ENCODE results near the gene CYP3A4.

CYP3A4 gene

GRCh38 chr7:99827040-99827778, 43.2 kb upstream of the CYP3A4 start:
- DNase-seq, result no peak
- H4K8ac ChIP-seq (ENCODE audit: low read depth, low read length), result no peak overlapping the region
- H3K4ac ChIP-seq (ENCODE audit: low read depth, low read length), result peak overlapping the region; percentile 7
- no peak overlapping the region for H3K4me2 ChIP-seq (ENCODE audit: low read length)
- H2AK5ac ChIP-seq (ENCODE audit: low read length), result no peak overlapping the region
- no peak overlapping the region for H2BK15ac ChIP-seq (replicated peaks; ENCODE audit: low read depth)
- no CpG with 5 or more reads among the region's 2 CpGs for WGBS (ENCODE audit: extremely low coverage, insufficient coverage, low lambda C conversion rate)
- H2BK120ac ChIP-seq (ENCODE audit: low read depth, low read length), result no peak overlapping the region
- peak overlapping the region; percentile 51 for H3K18ac ChIP-seq (ENCODE audit: low read length)
- H3K36me3 ChIP-seq (ENCODE audit: control insufficient read depth, insufficient read depth, low read length), result no peaks in the 10 kb centered on the region
- H2BK5ac ChIP-seq (ENCODE audit: low read length), result no peak overlapping the region
- H3K4me1 ChIP-seq (ENCODE audit: control insufficient read depth, low read depth, low read length), result peaks cover 10% of the 10 kb centered on the region
- H4K5ac ChIP-seq (ENCODE audit: low read length), result no peak overlapping the region
- no peaks in the 10 kb centered on the region for H3K79me1 ChIP-seq (ENCODE audit: low read length)
- H3K9ac ChIP-seq (ENCODE audit: low read length), result no peak overlapping the region
- no peak overlapping the region for H3K4me3 ChIP-seq (ENCODE audit: low read length)
- H3K27ac ChIP-seq (ENCODE audit: low read depth, low read length), result no peak overlapping the region
- H3K79me2 ChIP-seq (ENCODE audit: control insufficient read depth, insufficient read depth, low read length), result no peaks in the 10 kb centered on the region
- no peaks in the 10 kb centered on the region for H3K27me3 ChIP-seq (ENCODE audit: insufficient read depth, low read length, poor library complexity)
- H3K56ac ChIP-seq (ENCODE audit: low read length), result no peak overlapping the region
- H3K23ac ChIP-seq (ENCODE audit: low read length), result no peak overlapping the region

- H4K8ac ChIP-seq (ENCODE audit: low read depth, low read length), result no peak overlapping the region
These were observed 41.9 kb upstream of the CYP3A4 start for GRCh38 chr7:99825873-99826272.

GRCh38 chr7:99825452-99825851, 41.5 kb upstream of the CYP3A4 start:
- Histone ChIP-seq H3K18ac (ENCODE audit: low read length) (peak overlapping the region; percentile 40), H3K23ac (ENCODE audit: low read length) (no peak overlapping the region), H3K27ac (ENCODE audit: low read depth, low read length) (no peak overlapping the region), H3K79me2 (ENCODE audit: control insufficient read depth, insufficient read depth, low read length) (no peaks in the 10 kb centered on the region), H2AK5ac (ENCODE audit: low read length) (no peak overlapping the region), H3K4ac (ENCODE audit: low read depth, low read length) (no peak overlapping the region), H2BK120ac (ENCODE audit: low read depth, low read length) (no peak overlapping the region), H3K4me3 (ENCODE audit: low read length) (no peak overlapping the region), H2BK5ac (ENCODE audit: low read length) (no peak overlapping the region), H3K36me3 (ENCODE audit: control insufficient read depth, insufficient read depth, low read length) (no peaks in the 10 kb centered on the region), H3K4me1 (ENCODE audit: control insufficient read depth, low read depth, low read length) (peaks cover 7% of the 10 kb centered on the region), H4K5ac (ENCODE audit: low read length) (no peak overlapping the region), H3K4me2 (ENCODE audit: low read length) (no peak overlapping the region), H4K8ac (ENCODE audit: low read depth, low read length) (no peak overlapping the region), H2BK15ac (replicated peaks; ENCODE audit: low read depth) (no peak overlapping the region), H3K79me1 (ENCODE audit: low read length) (no peaks in the 10 kb centered on the region), H3K27me3 (ENCODE audit: insufficient read depth, low read length, poor library complexity) (no peaks in the 10 kb centered on the region), H3K56ac (ENCODE audit: low read length) (no peak overlapping the region), H3K9ac (ENCODE audit: low read length) (no peak overlapping the region)
- no peak for DNase-seq
- WGBS (ENCODE audit: extremely low coverage, insufficient coverage, low lambda C conversion rate), result no CpG with 5 or more reads among the region's 1 CpG

More at GRCh38 chr7:99825873-99826272, 41.9 kb upstream of the CYP3A4 start:
- DNase-seq, result no peak
- H2BK5ac ChIP-seq (ENCODE audit: low read length), result no peak overlapping the region
- H3K79me2 ChIP-seq (ENCODE audit: control insufficient read depth, insufficient read depth, low read length), result no peaks in the 10 kb centered on the region
- no peak overlapping the region for H2BK15ac ChIP-seq (replicated peaks; ENCODE audit: low read depth)
- no peaks in the 10 kb centered on the region for H3K36me3 ChIP-seq (ENCODE audit: control insufficient read depth, insufficient read depth, low read length)
- no peak overlapping the region for H3K56ac ChIP-seq (ENCODE audit: low read length)
- H4K5ac ChIP-seq (ENCODE audit: low read length), result no peak overlapping the region
- no peak overlapping the region for H3K4me3 ChIP-seq (ENCODE audit: low read length)
- H3K79me1 ChIP-seq (ENCODE audit: low read length), result no peaks in the 10 kb centered on the region
- no peak overlapping the region for H3K23ac ChIP-seq (ENCODE audit: low read length)
- H2AK5ac ChIP-seq (ENCODE audit: low read length), result no peak overlapping the region
- H3K4me1 ChIP-seq (ENCODE audit: control insufficient read depth, low read depth, low read length), result peaks cover 7% of the 10 kb centered on the region
- H3K4me2 ChIP-seq (ENCODE audit: low read length), result no peak overlapping the region
- no peak overlapping the region for H3K4ac ChIP-seq (ENCODE audit: low read depth, low read length)
- no peak overlapping the region for H3K9ac ChIP-seq (ENCODE audit: low read length)
- no peaks in the 10 kb centered on the region for H3K27me3 ChIP-seq (ENCODE audit: insufficient read depth, low read length, poor library complexity)
- no peak overlapping the region for H3K27ac ChIP-seq (ENCODE audit: low read depth, low read length)
- H2BK120ac ChIP-seq (ENCODE audit: low read depth, low read length), result no peak overlapping the region
- H3K18ac ChIP-seq (ENCODE audit: low read length), result peak overlapping the region; percentile 40

- no peak overlapping the region for H4K5ac ChIP-seq (ENCODE audit: low read length)
- H2BK5ac ChIP-seq (ENCODE audit: low read length), result no peak overlapping the region
- no CpG with 5 or more reads among the region's 3 CpGs for WGBS (ENCODE audit: extremely low coverage, insufficient coverage, low lambda C conversion rate)
- no peak overlapping the region for H2AK5ac ChIP-seq (ENCODE audit: low read length)
- H3K18ac ChIP-seq (ENCODE audit: low read length), result no peak overlapping the region
- H3K9ac ChIP-seq (ENCODE audit: low read length), result no peak overlapping the region
- no peak overlapping the region for H3K56ac ChIP-seq (ENCODE audit: low read length)
- H3K27me3 ChIP-seq (ENCODE audit: insufficient read depth, low read length, poor library complexity), result no peaks in the 10 kb centered on the region
- no peak overlapping the region for H2BK15ac ChIP-seq (replicated peaks; ENCODE audit: low read depth)
- no peak overlapping the region for H2BK120ac ChIP-seq (ENCODE audit: low read depth, low read length)
- H3K79me1 ChIP-seq (ENCODE audit: low read length), result no peaks in the 10 kb centered on the region
- H3K23ac ChIP-seq (ENCODE audit: low read length), result no peak overlapping the region
- no peaks in the 10 kb centered on the region for H3K79me2 ChIP-seq (ENCODE audit: control insufficient read depth, insufficient read depth, low read length)
- DNase-seq, result no peak
- H3K4me1 ChIP-seq (ENCODE audit: control insufficient read depth, low read depth, low read length), result peaks cover 2% of the 10 kb centered on the region
- H3K4me3 ChIP-seq (ENCODE audit: low read length), result no peak overlapping the region
- no peak overlapping the region for H3K4ac ChIP-seq (ENCODE audit: low read depth, low read length)
- no peak overlapping the region for H3K27ac ChIP-seq (ENCODE audit: low read depth, low read length)
- no peak overlapping the region for H4K8ac ChIP-seq (ENCODE audit: low read depth, low read length)
- H3K4me2 ChIP-seq (ENCODE audit: low read length), result no peak overlapping the region
- H3K36me3 ChIP-seq (ENCODE audit: control insufficient read depth, insufficient read depth, low read length), result no peaks in the 10 kb centered on the region
These were observed 40.1 kb upstream of the CYP3A4 start for GRCh38 chr7:99824091-99824490.

GRCh38 chr7:99822731-99823718, 39.0 kb upstream of the CYP3A4 start:
- Histone ChIP-seq H3K18ac (ENCODE audit: low read length) (no peak overlapping the region), H3K36me3 (ENCODE audit: control insufficient read depth, insufficient read depth, low read length) (no peaks in the 10 kb centered on the region), H3K56ac (ENCODE audit: low read length) (no peak overlapping the region), H3K4me2 (ENCODE audit: low read length) (no peak overlapping the region), H3K4me3 (ENCODE audit: low read length) (no peak overlapping the region), H3K4ac (ENCODE audit: low read depth, low read length) (no peak overlapping the region), H3K27me3 (ENCODE audit: insufficient read depth, low read length, poor library complexity) (no peaks in the 10 kb centered on the region), H3K79me1 (ENCODE audit: low read length) (no peaks in the 10 kb centered on the region), H4K8ac (ENCODE audit: low read depth, low read length) (no peak overlapping the region), H3K79me2 (ENCODE audit: control insufficient read depth, insufficient read depth, low read length) (no peaks in the 10 kb centered on the region), H2BK5ac (ENCODE audit: low read length) (no peak overlapping the region), H4K5ac (ENCODE audit: low read length) (no peak overlapping the region), H2AK5ac (ENCODE audit: low read length) (no peak overlapping the region), H3K27ac (ENCODE audit: low read depth, low read length) (no peak overlapping the region), H3K4me1 (ENCODE audit: control insufficient read depth, low read depth, low read length) (no peaks in the 10 kb centered on the region), H3K9ac (ENCODE audit: low read length) (no peak overlapping the region), H2BK15ac (replicated peaks; ENCODE audit: low read depth) (no peak overlapping the region), H2BK120ac (ENCODE audit: low read depth, low read length) (no peak overlapping the region), H3K23ac (ENCODE audit: low read length) (no peak overlapping the region)
- DNase-seq, result no peak
- WGBS (ENCODE audit: extremely low coverage, insufficient coverage, low lambda C conversion rate), result no CpG with 5 or more reads among the region's 4 CpGs
